NCI-H2081 treated with DMSO at 0.1 percent for 48 hours (cell line): ENCODE results near the gene ZBTB14.

Source experiments
- DNase-seq: peaks from one replicate; lab custom pipeline; 2025; lab: John Stamatoyannopoulos, UW

Gene ZBTB14

GRCh38 chr18:5288517-5288935 lies 7.0 kb downstream of the ZBTB14 start:
- DNase-seq: no peak

- no peak for DNase-seq
Measured at GRCh38 chr18:5287854-5288253, 7.7 kb downstream of the ZBTB14 start.

GRCh38 chr18:5286525-5286924 lies 9.0 kb downstream of the ZBTB14 start:
- DNase-seq: no peak

GRCh38 chr18:5285326-5285725 lies 10.2 kb downstream of the ZBTB14 start:
- DNase-seq: peak; percentile 75

- DNase-seq: no peak
Measured at GRCh38 chr18:5284808-5285207, 10.7 kb downstream of the ZBTB14 start.

GRCh38 chr18:5282770-5283169 lies 12.8 kb downstream of the ZBTB14 start:
- no peak for DNase-seq

- no peak for DNase-seq
Measured at GRCh38 chr18:5276947-5277346, 18.6 kb downstream of the ZBTB14 start.

- DNase-seq: no peak
Measured at GRCh38 chr18:5275872-5276271, 19.7 kb downstream of the ZBTB14 start.

GRCh38 chr18:5268874-5269273 lies 26.7 kb downstream of the ZBTB14 start:
- no peak for DNase-seq

GRCh38 chr18:5266721-5267120 lies 28.8 kb downstream of the ZBTB14 start:
- DNase-seq: no peak

- no peak for DNase-seq
Measured at GRCh38 chr18:5253910-5254309, 41.6 kb downstream of the ZBTB14 start.

- no peak for DNase-seq
Measured at GRCh38 chr18:5251117-5251516, 44.4 kb downstream of the ZBTB14 start.

GRCh38 chr18:5250603-5251002 lies 44.9 kb downstream of the ZBTB14 start:
- no peak for DNase-seq

- no peak for DNase-seq
Measured at GRCh38 chr18:5244941-5245340, 50.6 kb downstream of the ZBTB14 start.

GRCh38 chr18:5239447-5239846 lies 56.1 kb downstream of the ZBTB14 start:
- DNase-seq: no peak
